Mammary epithelial cell (primary cell): ENCODE data around the gene ITIH1.

Experiments
- EZH2 ChIP-seq: IDR thresholded peaks from 2 replicates; pipeline ENCODE4 v1.6.1; 2012; ENCODE audit warnings: low read length, inconsistent platforms, borderline replicate concordance
- TF ChIP-seq, protein P1 (sequence below), 2 donors: IDR thresholded peaks in 1 of 2; conservative IDR thresholded peaks in 1 of 2; 2 replicates each; pipeline ENCODE4 v1.5.1; 2011 to 2012; ENCODE audit warnings: inconsistent platforms in 2 of 2, low read length in 2 of 2, mild to moderate bottlenecking in 2 of 2, control low read depth in 1 of 2, low read depth in 1 of 2; ENCODE audit not compliant: insufficient read depth in 1 of 2; ENCODE audit errors: extremely low read depth in 1 of 2

GRCh38 chr3:52829906-52830463 lies 52.6 kb downstream of the ITIH1 start:
- no peak for TF ChIP-seq EZH2
- TF ChIP-seq, protein P1, sequence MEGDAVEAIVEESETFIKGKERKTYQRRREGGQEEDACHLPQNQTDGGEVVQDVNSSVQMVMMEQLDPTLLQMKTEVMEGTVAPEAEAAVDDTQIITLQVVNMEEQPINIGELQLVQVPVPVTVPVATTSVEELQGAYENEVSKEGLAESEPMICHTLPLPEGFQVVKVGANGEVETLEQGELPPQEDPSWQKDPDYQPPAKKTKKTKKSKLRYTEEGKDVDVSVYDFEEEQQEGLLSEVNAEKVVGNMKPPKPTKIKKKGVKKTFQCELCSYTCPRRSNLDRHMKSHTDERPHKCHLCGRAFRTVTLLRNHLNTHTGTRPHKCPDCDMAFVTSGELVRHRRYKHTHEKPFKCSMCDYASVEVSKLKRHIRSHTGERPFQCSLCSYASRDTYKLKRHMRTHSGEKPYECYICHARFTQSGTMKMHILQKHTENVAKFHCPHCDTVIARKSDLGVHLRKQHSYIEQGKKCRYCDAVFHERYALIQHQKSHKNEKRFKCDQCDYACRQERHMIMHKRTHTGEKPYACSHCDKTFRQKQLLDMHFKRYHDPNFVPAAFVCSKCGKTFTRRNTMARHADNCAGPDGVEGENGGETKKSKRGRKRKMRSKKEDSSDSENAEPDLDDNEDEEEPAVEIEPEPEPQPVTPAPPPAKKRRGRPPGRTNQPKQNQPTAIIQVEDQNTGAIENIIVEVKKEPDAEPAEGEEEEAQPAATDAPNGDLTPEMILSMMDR (conservative IDR thresholded peaks at IDR 0.05 in 1 of 2, IDR thresholded peaks at IDR 0.05 in 1 of 2; ENCODE audit: extremely low read depth in 1 of 2, insufficient read depth in 1 of 2, low read depth in 1 of 2, low read length in 2 of 2), result no peak
